Keratinocyte (primary cell): ENCODE measurements around the gene ZNF710.

Experiments used
- CTCF ChIP-seq, 3 experiments: IDR thresholded peaks in 1 of 3; conservative IDR thresholded peaks in 1 of 3; optimal IDR thresholded peaks in 1 of 3; 2 replicates in 2 of 3; 3 replicates in 1 of 3; pipeline versions ENCODE3 to v1.5.1; 2011; ENCODE audit warnings: low read length in 3 of 3, mild to moderate bottlenecking in 3 of 3, moderate library complexity in 2 of 3, control low read depth in 1 of 3, inconsistent platforms in 1 of 3; ENCODE audit not compliant: insufficient read depth in 2 of 3; ENCODE audit errors: extremely low read depth in 1 of 3
- EZH2 ChIP-seq: IDR thresholded peaks from one replicate; pipeline ENCODE4 v1.6.1; 2012; ENCODE audit warnings: inconsistent platforms, mild to moderate bottlenecking, low read length, moderate library complexity

- TF ChIP-seq CTCF (optimal IDR thresholded peaks at IDR 0.05 in 1 of 3, IDR thresholded peaks at IDR 0.05 in 1 of 3, conservative IDR thresholded peaks at IDR 0.05 in 1 of 3; ENCODE audit: extremely low read depth in 1 of 3, insufficient read depth in 2 of 3, low read length in 3 of 3) (no peak), EZH2 (no peak)
Observed at GRCh38 chr15:90028376-90028944, 27.3 kb downstream of the ZNF710 start.
